Heart left ventricle (tissue), 16 donors: Measurements from ENCODE around the gene SLC15A3. TPM values are rescaled to one million over a fixed set of nuclear protein-coding genes. Genes with fewer than 3 reads are reported as not detected.

Experiments
- ATAC-seq, 4 donors: fragments of 200-7000 bp; cut with Tn5 transposase; one replicate each; pipeline ENCODE4 v1.9.1; 2020 to 2022; ENCODE audit warnings: moderate library complexity in 4 of 4, mild to moderate bottlenecking in 3 of 4, moderate number of reproducible peaks in 1 of 4
- DNase-seq, 5 donors: peaks; one replicate each; pipeline ENCODE4 v3.0.0-alpha.2; 2020
- H3K27ac ChIP-seq, 12 donors: fragments of 200-600 bp; sonication (generic) in 4 of 12; one replicate each; pipeline versions ENCODE4 v1.5.0 to v1.8.0; 2016 to 2022; ENCODE audit warnings: mild to moderate bottlenecking in 2 of 12
- H3K27me3 ChIP-seq, 9 donors: fragments of 200-600 bp; sonication (generic) in 2 of 9; one replicate each; pipeline versions ENCODE4 v1.5.1 to v1.8.0; 2016 to 2022; ENCODE audit warnings: mild to moderate bottlenecking in 3 of 9
- H3K36me3 ChIP-seq, 9 donors: fragments of 200-600 bp; sonication (generic) in 2 of 9; one replicate each; pipeline versions ENCODE4 v1.5.0 to v1.8.0; 2018 to 2022; ENCODE audit warnings: mild to moderate bottlenecking in 2 of 9
- H3K4me1 ChIP-seq, 12 donors: fragments of 200-600 bp; sonication (generic) in 4 of 12; one replicate each; pipeline versions ENCODE4 v1.5.0 to v1.8.0; 2016 to 2022; ENCODE audit warnings: mild to moderate bottlenecking in 3 of 12
- H3K4me3 ChIP-seq, 12 donors: fragments of 200-600 bp; sonication (generic) in 4 of 12; one replicate each; pipeline versions ENCODE4 v1.5.0 to v1.8.0; 2017 to 2022; ENCODE audit warnings: mild to moderate bottlenecking in 9 of 12, moderate library complexity in 4 of 12
- H3K9me3 ChIP-seq, 12 donors: fragments of 200-600 bp; sonication (generic) in 4 of 12; one replicate each; pipeline versions ENCODE4 v1.5.0 to v1.8.0; 2016 to 2022; ENCODE audit warnings: mild to moderate bottlenecking in 1 of 12
- POLR2A ChIP-seq, 2 donors: fragments of 450-650 bp; IDR thresholded peaks; one replicate each; pipeline ENCODE4 v1.6.1; 2017; ENCODE audit warnings: antibody characterized with exemption in 2 of 2, mild to moderate bottlenecking in 2 of 2, moderate library complexity in 2 of 2
- WGBS, 4 donors: extraction: QIAGEN DNeasy Blood & Tissue Kit in 2 of 4; methylation state at CpG; one replicate each; pipeline versions ENCODE4 v1.1.5 to v1.1.7; 2013 to 2018; 5-methylcytosine and 5-hydroxymethylcytosine counted together
- intact Hi-C, 10 donors: fragments of 100-400 bp; cut with DNase I; formaldehyde crosslinking; loops; one replicate each; pipeline versions ENCODE4 v1.11.1 to v1.14.2; 2022
- polyA plus RNA-seq, 2 donors: library from polyadenylated mRNA; stranded (reverse); fragments of 200-250 nt; gene quantifications; one replicate each; pipeline ENCODE4 v1.2.3, GENCODE V29; 2013
- total RNA-seq, 9 donors: library from RNA; depleted of rRNA in 2 of 9; stranded (reverse); fragments of >200 nt in 2 of 9; fragmentation: NEBNext Ultra II Directional in 3 of 9; extraction: Animal tissue kit (Norgen Biotek cat#: 25700) in 3 of 9; gene quantifications; one replicate each; pipeline versions ENCODE4 v1.1.0 to v1.2.4, GENCODE V29; 2016 to 2023
- TF ChIP-seq, protein P1 (sequence below), 12 donors: fragments of 200-600 bp; sonication (generic) in 4 of 12; IDR thresholded peaks; one replicate each; pipeline versions ENCODE4 v1.5.0 to v1.8.0; 2018 to 2022; ENCODE audit warnings: antibody characterized with exemption in 12 of 12, mild to moderate bottlenecking in 5 of 12
- donor health status: ischemic (EF 13 %, LVEDD 7.1; RV severe dilation, severe dysfunction).
- donor health status: healthy with polysubstance abuse.
- donor health status: DM: no; HTN: yes; CAD: no.
- donor health status: DM: no; HTN: no; CAD: no.
- donor health status: ischemic (EF 25% LVEDD 6.9; RV normal size, moderate dysfunction).
- donor health status: ischemic (EF 25% LVEDD 5.7; RV mildly dilated, moderate dysfunction).
- donor health status: healthy.
- donor health status: DM: yes; HTN: yes; CAD: no.
- donor health status: ischemic (EF 35%, LVEDD 5.7; RV mildly dilated, moderate dysfunction).
- donor health status: nonischemic (EF 11% LVEDD 7.7; RV severe dilation, severe dysfunction).
- donor health status: DM: yes; HTN: yes; CAD: no.
- donor health status: PGD.
- donor health status: ischemic (EF 29% LVEDD 5.4; RV normal size, mild dysfunction).
- donor health status: nonischemic (EF 23%, LVEDD 6.1; RV moderate dilation, normal function).

SLC15A3 gene
- total and polyA plus RNA-seq, 11 donors, result 11.9 to 85.1 (median 19.1) TPM

DNA sequence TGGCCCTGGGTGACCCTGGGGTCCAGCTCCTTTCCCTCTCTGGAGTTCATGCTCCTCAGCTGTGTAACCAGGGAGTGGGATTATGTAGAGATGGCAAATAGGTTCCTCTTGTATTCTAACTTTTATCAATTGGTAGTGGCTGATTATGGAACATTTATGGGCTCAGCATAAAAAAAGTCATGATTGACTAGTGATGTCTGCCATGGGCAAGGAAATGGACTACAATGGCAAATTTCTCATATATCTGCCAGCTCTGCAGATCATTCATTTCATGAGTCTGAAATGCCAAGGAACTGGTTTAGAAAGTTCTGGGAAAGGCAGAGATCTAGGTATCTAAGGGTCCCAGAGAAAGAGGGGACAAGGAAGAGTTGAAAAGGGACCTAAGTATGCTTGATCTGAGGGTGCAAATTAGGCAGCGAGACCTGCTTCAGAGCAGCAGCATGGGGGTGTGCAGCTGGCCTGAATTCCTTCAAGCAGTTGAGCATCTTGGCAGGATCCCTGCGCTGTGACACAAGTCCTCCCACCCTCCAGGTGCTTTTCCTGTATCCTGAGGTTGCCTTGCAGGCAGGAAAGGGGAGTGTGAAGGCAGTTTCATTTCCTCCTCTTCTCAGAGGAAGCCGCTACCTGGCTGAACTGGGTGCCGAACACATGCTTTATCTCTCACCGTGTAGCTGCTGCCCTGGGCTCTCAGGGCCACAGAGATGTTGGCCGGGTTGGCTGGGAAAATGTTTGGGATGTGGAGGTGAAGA, 10.4 kb downstream of the SLC15A3 start:
- H3K27me3 ChIP-seq, result no peaks in the 10 kb centered on the region
- ATAC-seq (no peak), DNase-seq (no peak)
- intact Hi-C loops, result no loop called here
- no peak overlapping the region for H3K27ac ChIP-seq
- H3K4me1 ChIP-seq, result peaks cover 0 to 30% (median 17%) of the 10 kb centered on the region in 12 donors
- no peak for TF ChIP-seq POLR2A (IDR thresholded peaks at IDR 0.05)
- TF ChIP-seq, protein P1, sequence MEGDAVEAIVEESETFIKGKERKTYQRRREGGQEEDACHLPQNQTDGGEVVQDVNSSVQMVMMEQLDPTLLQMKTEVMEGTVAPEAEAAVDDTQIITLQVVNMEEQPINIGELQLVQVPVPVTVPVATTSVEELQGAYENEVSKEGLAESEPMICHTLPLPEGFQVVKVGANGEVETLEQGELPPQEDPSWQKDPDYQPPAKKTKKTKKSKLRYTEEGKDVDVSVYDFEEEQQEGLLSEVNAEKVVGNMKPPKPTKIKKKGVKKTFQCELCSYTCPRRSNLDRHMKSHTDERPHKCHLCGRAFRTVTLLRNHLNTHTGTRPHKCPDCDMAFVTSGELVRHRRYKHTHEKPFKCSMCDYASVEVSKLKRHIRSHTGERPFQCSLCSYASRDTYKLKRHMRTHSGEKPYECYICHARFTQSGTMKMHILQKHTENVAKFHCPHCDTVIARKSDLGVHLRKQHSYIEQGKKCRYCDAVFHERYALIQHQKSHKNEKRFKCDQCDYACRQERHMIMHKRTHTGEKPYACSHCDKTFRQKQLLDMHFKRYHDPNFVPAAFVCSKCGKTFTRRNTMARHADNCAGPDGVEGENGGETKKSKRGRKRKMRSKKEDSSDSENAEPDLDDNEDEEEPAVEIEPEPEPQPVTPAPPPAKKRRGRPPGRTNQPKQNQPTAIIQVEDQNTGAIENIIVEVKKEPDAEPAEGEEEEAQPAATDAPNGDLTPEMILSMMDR (IDR thresholded peaks at IDR 0.05), result no peak
- H3K36me3 ChIP-seq, result peaks cover 0 to 95% (median 43%) of the 10 kb centered on the region in 9 donors
- H3K9me3 ChIP-seq, result no peaks in the 10 kb centered on the region
- 64 to 76% (median 74%) methylated on average over 6 of the region's 6 CpGs for WGBS, 4 donors
- no peak overlapping the region for H3K4me3 ChIP-seq

DNA sequence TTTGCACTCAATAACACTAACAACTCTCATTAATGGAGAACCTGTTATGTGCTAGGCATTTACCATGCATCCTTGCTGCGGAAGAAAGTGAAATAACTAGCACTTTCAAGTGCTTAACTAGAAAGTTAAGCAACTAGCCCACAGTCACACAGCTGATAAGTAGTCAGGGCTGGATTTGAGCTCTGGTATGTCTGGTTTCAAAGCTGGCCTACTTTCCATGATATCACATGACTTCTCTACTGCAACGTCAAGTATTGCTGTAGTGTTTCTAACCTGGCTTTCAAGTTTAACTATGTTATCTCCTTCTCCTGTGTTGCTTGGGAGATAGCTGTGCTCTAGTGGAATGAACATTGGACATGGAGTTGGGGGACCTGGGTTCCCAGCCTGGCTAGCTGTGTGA, 12.1 kb downstream of the SLC15A3 start:
- 53 to 69% (median 59%) methylated on average over 2 of the region's 2 CpGs for WGBS, 4 donors
- intact Hi-C loops, result no loop called here
- DNase-seq (no peak), ATAC-seq (no peak)
- Histone ChIP-seq H3K4me3 (no peak overlapping the region), H3K36me3 (peaks cover 0 to 78% (median 37%) of the 10 kb centered on the region in 9 donors), H3K4me1 (peaks cover 0 to 37% (median 15%) of the 10 kb centered on the region in 12 donors), H3K27ac (no peak overlapping the region), H3K27me3 (no peaks in the 10 kb centered on the region), H3K9me3 (no peaks in the 10 kb centered on the region)
- TF ChIP-seq, protein P1 (IDR thresholded peaks at IDR 0.05), result no peak
- TF ChIP-seq POLR2A (IDR thresholded peaks at IDR 0.05), result no peak

DNA sequence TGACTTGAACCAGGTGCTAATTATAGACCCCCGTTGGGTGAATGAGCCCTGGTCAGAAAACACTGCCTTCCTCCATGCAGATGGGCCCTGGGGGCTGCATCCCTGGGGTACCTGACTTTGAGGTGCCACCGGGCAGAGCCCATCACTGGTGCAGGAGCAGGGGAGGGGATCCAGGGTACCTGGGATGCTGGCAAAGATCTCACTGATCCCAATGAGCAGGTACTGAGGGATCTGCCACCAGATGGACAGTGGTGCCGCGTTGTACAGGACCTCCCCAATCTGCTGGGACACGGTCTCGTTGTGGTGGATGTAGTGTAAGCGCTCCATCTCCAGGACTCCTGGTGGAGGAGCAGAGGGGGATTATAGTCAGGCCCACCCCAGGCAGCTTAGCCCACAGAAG, 12.7 kb downstream of the SLC15A3 start:
- intact Hi-C loops, result no loop called here
- Histone ChIP-seq H3K4me1 (peaks cover 0 to 37% (median 15%) of the 10 kb centered on the region in 12 donors), H3K4me3 (no peak overlapping the region), H3K9me3 (no peaks in the 10 kb centered on the region), H3K27me3 (no peaks in the 10 kb centered on the region), H3K36me3 (peaks cover 0 to 73% (median 35%) of the 10 kb centered on the region in 9 donors), H3K27ac (no peak overlapping the region)
- peak in 1 of 5 donors; percentile 48 for DNase-seq
- WGBS, 4 donors, result 77 to 91% (median 88%) methylated on average over 3 to 7 of the region's 7 CpGs
- TF ChIP-seq POLR2A (IDR thresholded peaks at IDR 0.05), result no peak
- no peak for ATAC-seq

DNA sequence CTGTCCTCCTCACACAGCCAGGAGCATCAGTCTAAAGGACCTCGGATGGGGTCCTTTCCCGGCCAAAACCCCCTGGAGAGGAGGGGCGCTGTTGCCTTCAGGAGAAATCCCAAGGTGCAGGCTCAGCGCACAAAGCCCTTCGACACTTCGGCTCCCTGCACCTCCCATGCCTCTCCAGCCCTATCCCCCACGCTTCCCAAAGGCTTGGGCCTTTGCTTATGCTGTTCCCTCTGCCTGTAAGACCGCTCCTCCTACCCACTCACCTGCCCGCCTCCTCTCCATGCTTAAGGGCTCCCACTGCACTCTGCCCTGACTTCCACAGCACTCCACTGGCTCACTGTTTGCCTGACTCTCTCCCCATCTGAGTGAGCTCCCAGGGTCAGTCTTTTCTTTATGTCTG, 13.5 kb downstream of the SLC15A3 start:
- TF ChIP-seq, protein P1 (IDR thresholded peaks at IDR 0.05), result no peak
- no peak for TF ChIP-seq POLR2A (IDR thresholded peaks at IDR 0.05)
- Histone ChIP-seq H3K9me3 (no peaks in the 10 kb centered on the region), H3K36me3 (peaks cover 0 to 65% (median 35%) of the 10 kb centered on the region in 9 donors), H3K27ac (no peak overlapping the region), H3K4me1 (peaks cover 0 to 37% (median 15%) of the 10 kb centered on the region in 12 donors), H3K27me3 (no peaks in the 10 kb centered on the region), H3K4me3 (no peak overlapping the region)
- DNase-seq (peak in 1 of 5 donors; percentile 29), ATAC-seq (no peak)
- intact Hi-C loops, result no loop called here
- WGBS, 4 donors, result 86 to 90% (median 86%) methylated on average over 9 of the region's 9 CpGs
